GM18519 (cell line): ENCODE data around the gene CELF1.

ENCODE experiments used
- ATAC-seq: cut with Tn5 transposase; IDR thresholded peaks from one replicate; pipeline ENCODE4 v1.9.1; 2021; ENCODE audit warnings: mild to moderate bottlenecking, moderate library complexity; ENCODE audit not compliant: unreplicated experiment, low FRiP score

The CELF1 gene

DNA sequence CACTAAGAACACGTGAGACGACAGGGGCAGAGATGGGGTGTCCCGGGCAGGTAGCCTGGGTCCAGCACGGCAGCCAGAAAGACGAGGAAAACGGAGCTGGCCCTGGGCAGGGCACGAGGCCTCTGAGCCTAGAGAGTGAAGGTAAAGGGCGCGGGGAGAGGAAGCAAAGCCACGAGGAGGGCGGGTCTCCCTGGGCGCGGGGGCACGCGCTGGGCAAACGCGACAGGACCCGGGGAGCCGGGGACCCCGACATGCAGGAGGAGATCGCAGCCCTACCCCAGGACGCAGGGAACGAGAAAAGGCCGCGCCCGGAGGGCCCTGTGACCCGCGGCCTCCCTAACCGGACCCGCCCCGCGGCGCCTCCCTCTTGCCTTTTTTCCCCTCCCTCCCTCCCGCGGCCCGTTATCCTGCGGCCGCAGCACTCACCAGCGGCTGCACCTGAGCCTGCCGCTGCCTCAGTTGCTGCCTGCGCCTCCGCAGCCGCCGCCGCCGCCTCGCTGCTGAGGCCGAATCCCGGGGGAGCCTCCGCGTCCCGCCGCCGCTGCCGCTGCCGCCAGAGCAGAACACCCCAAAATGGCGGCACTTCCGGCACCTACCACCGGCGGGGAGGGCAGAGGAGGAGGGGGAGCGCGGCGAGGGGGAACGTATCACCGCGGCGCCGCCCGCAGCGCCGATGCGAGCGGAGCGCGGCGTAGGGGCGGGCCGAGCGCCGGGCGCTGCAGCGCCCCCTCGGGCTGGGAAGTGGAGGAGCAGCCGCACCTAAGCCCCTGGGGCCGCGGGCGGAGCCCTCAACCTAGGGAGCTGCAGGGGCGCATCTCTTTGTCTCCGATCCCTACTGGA, at the start of gene CELF1:
Gene CELF1 (minus strand): TSS at position 567 of the 840 bp plus-strand sequence. CDS start 53,609 bp downstream, outside the sequence.
- ATAC-seq: peak; percentile 90

DNA sequence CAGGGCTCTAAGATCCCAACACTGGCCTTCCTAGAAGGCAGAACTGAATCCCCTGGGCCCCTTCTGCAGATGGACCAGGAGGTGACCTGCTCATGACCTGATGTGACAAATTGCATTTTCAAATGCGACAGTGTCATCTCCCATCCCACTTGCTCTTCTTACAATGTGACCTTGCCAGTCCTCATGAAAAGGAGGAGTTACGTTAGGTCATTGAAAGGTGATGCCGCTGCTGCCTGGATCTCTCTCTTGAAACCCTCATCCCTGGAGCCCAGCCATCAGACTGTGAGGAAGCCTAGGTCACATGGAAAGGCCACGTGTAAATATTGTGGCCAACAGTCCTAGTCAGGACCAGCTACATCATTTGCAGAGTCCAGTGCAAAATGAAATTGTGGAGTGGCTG, 47.0 kb upstream of the CELF1 start:
- ATAC-seq: no peak

DNA sequence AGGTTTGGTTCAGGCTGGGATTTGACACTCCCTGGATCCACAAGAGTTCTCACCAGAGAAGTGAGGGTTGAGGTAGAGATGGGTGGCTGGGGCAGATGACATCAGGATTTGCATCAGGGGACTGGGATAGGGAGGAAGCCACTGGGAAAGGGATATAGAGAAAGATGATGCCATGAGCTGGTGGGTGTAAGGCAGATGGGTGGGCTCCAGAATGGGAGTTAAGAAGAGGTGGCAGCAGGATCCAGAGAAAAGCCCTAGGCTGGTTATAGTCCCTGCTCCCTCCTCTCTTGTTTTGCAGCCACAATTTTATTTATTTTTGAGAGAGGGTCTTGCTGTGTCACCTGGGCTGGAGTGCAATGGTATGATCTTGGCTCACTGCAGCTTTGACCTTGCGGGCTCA, 43.0 kb upstream of the CELF1 start:
- no peak for ATAC-seq

DNA sequence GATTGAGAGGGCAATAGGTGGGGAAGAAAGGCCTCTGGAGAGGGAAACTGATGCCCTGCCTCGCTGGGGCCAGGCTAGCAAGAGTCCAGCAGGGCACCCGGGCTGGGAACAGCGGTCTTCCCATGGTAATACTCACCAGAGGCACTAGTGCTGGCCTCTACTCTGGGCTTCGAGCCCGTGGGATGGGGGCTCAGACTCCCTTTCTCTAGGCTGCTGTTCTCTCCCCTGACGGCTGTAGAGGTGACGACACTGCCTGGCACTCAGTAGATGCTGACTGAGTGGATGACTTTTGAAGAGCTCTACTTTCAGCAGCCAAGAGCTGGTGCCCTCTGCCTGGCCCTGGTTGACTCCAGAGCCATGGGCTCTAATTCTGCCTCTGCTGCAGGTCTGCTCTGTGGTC, 42.1 kb upstream of the CELF1 start:
- no peak for ATAC-seq

DNA sequence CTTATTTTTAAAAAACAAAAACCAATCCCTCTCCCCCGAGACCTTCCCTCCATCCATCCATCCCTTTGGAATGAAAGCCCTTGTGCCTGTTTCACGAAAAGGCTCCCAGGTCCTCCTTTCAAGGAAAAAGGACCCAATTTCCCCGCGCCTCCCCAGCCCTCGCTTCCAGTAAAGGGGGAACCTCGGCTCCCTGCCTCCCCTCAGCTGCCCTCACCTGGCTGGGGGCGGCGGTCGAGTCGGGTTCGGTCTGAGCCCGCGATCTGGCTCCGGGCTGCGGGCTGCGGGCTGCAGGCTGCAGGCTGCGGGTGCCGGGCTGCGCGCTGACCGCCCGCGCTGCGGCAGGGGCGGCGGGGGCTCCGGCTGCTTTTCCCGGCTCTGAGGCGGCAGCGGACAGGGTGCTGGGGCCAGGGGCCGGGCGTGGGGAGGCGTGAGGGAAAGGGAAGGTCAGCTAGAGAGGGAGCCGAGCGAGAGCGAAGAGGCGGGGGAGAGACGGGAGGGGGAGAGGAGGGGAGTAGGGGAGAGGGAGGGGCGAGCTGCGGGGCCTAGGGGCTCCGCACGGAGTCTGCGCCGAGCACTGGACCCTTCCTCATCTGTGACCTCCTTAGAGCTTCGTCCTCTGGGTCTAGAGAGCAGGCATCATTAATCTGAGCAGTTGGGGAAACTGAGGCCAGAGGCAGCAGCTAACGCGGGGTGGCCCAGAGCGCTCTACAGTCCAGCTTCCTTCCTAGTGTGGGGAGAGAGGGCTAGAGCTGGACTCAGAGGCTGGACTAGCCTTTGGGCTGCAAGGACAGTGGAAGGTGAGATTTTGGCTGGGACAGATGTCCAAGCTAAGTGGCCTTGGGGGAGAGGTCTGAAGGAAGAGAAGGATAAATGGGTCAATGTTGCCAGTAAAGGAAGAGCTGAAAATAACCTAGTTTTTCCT, 41.3 kb upstream of the CELF1 start, which contains the start of gene C1QTNF4:
Gene C1QTNF4 (minus strand): TSS at position 478 of the 922 bp plus-strand sequence. CDS start 3,601 bp downstream, outside the sequence.
- no peak for ATAC-seq

DNA sequence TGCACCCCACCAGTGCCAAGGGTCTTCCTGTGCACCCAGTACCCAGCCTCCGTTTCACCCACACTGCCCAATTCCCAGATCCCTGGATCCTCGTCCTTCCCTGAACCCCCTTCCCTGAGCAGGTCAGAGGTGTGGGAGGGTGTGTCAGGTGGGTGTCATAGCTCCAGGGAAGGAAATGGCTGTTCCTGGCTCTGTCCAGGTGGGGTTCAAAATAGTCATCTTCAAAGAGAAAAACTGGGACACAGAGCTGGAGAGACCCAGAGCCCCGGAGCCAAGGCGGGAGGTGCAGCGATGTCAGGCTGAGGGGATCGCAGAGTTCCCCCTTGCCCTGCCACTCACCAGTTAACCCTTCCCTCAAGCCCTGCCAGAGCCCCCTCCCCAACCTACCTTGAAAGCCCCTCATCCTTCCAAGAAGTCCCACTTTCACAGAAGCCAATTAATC, 40.6 kb upstream of the CELF1 start:
- ATAC-seq: no peak

DNA sequence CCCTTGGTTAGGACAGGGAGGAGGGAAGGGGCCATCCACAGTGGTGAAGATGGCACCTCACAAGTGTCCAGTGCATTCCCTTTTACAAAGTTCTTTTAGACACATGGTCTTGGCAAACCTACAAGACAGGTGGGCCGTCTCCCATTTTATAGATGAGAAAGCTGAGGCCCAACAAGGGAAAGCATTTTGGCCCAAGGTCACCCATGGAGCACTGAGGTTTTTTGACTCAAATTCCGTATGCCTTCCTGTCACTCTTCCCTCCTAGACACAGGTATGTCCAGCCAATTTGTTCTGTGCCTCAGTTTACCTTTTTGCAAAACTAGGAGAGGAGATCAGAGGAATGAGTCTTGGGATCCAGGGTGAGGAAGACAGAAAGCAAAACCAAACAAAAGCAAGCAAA, 40.0 kb upstream of the CELF1 start:
- no peak for ATAC-seq

DNA sequence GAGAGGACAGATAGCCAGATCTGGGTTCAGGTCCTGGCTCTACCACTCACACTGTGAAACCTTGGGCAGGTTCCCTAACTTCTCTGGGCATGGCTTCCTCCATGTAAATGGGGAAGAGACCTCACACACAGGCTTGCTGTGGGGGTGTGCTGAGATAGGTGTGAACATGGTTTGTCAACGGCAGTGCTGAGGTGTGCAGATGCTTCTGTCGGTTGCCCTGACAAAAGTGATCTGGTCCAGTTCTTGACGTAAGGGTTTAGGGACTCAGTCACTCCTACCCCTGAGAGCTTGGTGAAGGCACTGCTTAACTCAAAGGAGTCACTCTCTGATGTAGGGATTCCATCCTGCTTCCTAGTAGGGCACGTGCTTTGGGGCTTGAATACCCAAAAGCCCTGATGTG, 39.3 kb upstream of the CELF1 start:
- no peak for ATAC-seq

DNA sequence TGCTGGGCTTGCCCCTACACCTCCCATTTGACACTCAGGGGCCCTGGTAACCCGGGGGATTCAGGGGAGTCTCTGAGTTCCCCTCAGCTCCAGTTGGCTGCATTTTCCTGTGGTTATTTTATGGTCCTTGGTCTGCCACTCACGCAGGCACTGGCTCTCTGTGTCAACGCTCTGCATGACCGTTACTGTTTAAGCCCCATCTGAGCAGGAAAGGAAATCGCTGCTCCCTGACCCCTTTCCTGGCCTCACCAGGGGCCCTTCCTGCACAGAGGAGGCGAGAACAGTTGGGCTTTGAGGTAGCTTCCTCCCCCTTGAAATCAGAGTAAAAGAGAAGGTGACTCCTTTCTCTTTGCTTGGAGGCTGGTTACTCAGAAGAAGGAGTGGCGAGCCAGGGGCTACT, 38.8 kb upstream of the CELF1 start:
- ATAC-seq: no peak

DNA sequence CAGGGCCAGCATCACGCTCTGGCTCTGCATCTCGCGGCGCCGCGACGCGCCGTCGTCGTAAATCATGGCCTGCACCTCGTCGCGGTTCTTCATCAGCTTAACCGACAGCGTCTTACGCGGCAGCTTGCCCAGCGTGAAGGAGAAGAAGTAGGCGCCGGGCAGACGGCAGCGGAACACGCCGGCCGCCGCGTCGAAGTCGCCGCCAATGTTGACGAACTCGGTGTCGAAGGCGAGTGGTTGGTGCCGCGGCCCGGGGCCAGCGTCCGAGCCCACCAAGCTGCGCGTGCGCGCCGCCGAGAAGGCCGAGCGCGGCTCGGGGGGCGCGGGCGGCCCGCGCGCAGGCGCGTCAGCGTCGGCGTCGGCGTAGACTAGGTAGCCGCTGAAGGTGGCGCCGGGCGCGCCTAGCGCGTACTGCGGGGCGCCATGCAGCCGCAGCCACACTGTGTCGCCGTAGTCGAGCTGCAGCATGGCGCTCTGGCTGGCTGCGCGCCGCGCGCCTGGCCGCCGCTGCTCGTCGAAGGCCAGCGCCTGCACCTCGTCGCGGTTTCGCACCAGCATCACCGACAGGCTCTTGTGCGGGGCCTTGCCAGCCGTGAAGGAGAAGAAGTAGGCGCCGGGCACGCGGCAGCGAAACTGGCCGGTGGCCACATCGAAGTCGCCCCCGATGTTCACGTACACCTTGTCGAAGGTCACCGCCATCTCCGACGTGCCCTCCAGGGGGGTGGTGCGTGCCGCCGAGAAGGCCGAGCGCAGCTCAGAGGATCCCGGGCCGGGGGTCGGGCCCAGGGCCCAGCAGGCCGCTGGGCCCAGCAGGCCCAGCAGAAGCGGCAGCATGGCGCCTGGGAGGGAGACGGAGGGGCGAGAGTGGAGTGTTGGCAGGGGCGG, 37.3 kb upstream of the CELF1 start:
- no peak for ATAC-seq

DNA sequence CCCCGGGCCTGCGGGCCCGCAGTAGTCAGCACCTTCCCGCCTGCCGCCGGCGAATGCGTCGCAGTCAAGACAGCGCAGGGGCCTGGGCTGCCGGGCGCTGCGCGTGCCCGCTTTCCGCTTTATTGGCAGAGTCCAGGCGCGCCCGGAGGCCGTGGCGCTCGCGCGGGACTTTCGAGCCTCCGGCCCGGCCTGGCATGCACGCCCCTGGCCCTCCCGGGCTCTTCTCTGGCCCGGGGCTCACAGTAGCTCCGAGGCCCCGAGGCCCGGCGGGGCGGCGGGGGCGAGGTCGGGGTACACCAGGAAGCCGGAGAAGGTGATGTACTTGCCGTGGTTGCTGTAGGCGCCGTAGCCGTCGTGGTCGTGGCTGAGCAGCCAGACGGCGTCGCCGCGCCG, 36.6 kb upstream of the CELF1 start:
- ATAC-seq: no peak

DNA sequence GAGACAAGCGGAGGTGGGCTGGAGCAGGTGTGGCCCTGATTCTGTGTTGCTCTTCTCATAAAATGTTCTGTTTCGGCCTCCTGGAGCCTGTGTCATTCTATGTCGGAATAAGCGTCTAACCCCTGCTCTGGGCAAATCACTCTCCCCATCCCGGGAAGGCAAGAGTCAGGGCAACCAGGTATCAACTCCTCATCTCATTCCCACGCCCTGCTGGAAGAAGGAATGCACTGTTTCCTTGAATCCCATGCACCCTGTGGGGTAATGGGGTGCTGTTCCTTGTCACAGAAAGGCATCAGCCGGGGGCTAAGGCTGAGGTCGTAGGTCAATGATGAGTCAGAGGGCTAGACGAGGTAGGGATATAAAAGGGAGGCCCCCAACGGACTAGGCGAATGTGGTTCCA, 36.2 kb upstream of the CELF1 start:
- ATAC-seq: no peak

DNA sequence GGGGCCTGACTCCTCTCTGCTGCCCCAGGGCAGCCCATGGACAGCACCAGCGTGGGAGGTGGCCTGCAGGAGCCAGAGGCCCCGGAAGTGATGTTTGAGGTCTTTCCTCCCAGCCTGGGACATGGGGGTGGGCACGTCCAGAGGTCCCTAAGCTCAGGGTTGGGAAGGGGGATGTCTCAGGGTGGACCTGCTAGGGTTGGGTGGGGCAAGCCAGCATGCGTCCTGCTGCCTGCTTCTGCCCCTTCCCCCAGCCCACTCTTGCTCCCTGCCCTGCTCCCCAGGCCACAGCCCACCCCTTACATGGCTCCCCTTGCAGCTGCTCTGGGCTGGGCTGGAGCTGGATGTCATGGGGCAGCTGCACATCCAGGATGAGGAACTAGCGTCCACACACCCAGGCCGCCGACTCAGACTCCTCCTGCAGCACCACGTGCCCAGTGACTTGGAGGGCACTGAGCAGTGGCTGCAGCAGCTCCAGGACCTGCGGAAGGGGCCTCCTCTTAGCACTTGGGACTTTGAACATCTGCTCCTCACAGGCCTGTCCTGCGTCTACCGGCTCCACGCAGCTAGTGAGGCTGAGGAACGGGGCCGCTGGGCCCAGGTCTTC, 34.9 kb upstream of the CELF1 start:
- no peak for ATAC-seq

DNA sequence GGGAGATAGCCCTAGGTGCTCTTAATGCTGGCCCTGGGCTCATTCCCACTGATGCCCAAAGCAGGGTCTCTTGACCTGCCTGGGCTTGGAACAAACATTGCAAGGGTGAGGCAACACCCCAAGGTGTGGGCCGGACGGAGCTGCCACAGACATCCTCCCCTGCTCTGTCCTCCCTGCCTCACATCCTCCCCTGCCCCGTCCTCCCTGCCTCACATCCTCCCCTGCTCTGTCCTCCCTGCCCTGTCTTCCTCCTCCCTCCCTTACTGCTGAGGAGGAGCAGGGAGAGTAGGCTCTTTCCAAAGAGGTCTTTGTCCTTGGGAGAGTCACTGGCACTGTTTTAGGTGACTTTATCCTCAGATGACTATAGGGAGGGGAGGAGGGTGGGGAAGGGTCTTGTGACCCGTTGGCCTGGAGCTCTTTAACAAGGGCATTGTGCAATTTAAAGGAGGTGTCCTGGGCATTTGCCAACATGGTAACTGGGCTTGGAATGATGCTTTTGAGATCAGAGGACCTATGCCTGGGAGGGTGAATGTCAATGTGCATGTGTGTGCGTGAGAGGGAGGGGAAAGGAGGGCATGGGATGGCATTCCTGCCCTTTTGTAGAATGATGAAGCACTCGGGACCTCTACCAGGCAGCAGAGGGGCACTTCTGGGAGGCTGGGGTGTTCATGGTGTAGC, 34.2 kb upstream of the CELF1 start:
- ATAC-seq: no peak

DNA sequence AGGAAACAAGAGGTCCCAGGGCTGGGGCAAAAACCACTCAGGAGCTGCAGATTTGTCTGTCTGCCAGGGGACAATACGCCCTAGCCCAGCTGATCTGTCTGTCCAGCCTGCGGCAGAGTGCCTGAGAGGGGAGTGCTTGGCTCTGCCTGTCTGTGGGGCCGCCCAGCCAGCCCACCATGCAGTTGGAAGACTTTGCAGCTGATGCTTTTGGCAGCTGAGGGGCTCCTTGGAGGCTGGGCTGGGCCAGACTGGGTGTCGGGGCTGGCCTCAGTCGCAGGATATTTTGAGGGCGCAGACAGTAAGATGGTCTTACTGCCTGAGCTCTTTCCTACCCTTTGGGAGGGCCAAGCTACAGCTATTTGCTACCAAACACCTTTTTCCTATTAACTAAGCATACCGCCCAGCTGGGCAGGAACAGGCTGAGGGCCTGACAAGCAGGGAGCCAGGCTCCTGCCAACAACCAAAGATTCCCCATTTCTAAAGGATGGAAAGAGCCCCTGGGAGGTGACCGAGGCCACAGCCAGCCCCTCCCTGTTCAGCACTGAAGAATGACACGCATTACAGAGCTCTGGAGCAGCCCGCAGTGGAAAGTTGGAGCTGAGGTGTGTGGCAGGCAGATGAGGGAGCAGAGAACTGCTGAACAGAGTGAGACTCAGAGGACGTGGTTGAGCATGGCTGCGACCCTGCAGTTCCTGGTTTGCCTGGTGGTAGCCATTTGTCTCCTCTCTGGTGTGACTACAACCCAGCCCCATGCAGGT, 33.3 kb upstream of the CELF1 start, which contains the start of gene FAM180B:
Gene FAM180B (plus strand): TSS at position 581 of the 758 bp plus-strand sequence. CDS start 91 bp downstream, at position 672.
- ATAC-seq: no peak

DNA sequence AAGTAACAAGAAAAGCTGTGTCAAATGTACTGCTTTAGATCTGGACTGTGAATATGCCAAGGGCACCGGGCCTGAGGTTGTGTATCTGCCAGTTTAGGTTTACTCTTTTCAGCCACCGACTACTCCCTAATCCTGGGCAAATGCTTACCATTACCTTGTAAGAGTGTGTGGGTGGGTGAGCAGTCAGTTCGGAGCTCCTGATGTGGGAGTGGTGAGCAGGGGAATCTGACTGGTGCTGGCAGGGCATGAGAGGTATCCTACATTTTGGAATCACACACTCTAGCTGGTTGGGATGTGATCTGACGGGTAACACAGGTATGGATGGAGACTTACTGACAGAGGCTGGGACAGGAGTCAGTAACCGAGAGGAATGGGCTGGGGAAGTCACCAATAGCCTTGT, 30.9 kb upstream of the CELF1 start:
- no peak for ATAC-seq

DNA sequence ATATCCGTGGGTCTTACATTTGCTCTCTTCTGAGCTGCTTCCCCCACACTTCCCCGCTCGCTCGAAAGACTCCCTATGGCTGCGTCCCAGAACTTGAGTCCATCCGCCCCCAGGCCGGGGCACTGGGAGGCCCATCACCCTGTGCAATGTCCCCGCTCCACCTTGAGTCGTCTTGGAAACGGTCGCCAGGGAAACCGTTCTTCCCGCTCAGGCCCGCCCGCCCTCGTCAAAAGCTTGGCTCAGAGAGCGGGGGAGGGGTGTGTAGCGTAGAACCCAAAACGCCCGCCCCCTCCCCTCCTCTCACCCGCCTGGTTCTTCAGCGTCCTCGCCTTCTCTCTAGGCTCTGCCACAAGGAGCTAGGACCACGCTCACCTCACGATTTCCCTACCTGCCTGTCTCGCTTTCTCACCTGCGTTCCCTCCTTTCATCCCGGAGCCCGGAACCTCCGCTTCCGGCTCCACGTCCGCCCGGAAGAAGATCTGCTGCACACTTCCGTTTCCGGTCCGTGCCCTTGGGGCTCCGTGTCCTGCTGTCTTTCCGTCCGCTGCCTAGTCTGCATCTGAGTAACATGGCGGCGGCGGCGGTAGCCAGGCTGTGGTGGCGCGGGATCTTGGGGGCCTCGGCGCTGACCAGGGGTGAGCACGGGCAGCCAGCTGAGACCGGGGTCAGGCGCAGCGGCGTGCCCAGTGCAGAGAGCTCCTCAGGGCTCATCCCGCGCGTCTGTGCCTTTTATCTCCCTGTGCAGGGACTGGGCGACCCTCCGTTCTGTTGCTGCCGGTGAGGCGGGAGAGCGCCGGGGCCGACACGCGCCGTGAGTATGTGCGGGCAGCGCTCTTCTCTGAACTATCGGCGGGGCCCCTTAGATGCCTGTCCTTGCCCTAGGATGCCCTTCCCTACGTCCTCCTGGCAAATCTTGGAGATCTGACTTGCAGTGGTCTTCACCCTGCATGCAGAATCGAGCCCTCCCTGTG, 25.9 kb upstream of the CELF1 start, which contains the start of the genes KBTBD4 and NDUFS3:
Gene KBTBD4 (minus strand): TSS at position 447 of the 971 bp plus-strand sequence. CDS start 19 bp downstream, at position 428.
Gene NDUFS3 (plus strand): TSS at position 551 of the 971 bp plus-strand sequence. CDS start 18 bp downstream, at position 569.
- ATAC-seq: peak; percentile 88
